OCI-LY1 (cell line): ENCODE results near the gene SLC16A3.

ENCODE experiments used
- H2AFZ ChIP-seq: fragments of 200-600 bp; sonication (generic), shearing (Covaris generic); 2 replicates; pipeline ENCODE4 v1.6.0; 2014; ENCODE audit warnings: antibody characterized with exemption, mild to moderate bottlenecking, low read length
- H3F3A ChIP-seq: fragments of 200-600 bp; sonication (generic), shearing (Covaris generic); 2 replicates; pipeline ENCODE4 v1.6.0; 2014; ENCODE audit warnings: mild to moderate bottlenecking, antibody characterized with exemption, low read length, moderate library complexity; ENCODE audit not compliant: insufficient read depth
- H3K27ac ChIP-seq: fragments of 200-600 bp; sonication (generic); 2 replicates; pipeline ENCODE4 v1.5.1; 2014; ENCODE audit warnings: low read length, mixed run types, mild to moderate bottlenecking, low read depth; ENCODE audit not compliant: poor library complexity, severe bottlenecking
- H3K27me3 ChIP-seq: fragments of 200-600 bp; sonication (generic); 2 replicates; pipeline ENCODE4 v1.6.0; 2014; ENCODE audit warnings: antibody characterized with exemption, mild to moderate bottlenecking, low read length, moderate library complexity; ENCODE audit not compliant: insufficient read depth
- H3K36me3 ChIP-seq: fragments of 200-600 bp; sonication (generic); 2 replicates; pipeline ENCODE4 v1.6.1; 2014; ENCODE audit warnings: mild to moderate bottlenecking, antibody characterized with exemption, low read length, moderate library complexity, mixed read lengths; ENCODE audit not compliant: insufficient read depth
- H3K4me1 ChIP-seq: fragments of 200-600 bp; sonication (generic); 2 replicates; pipeline ENCODE4 v1.5.1; 2014; ENCODE audit warnings: mild to moderate bottlenecking, low read length, moderate library complexity; ENCODE audit not compliant: insufficient read depth, severe bottlenecking
- H3K4me2 ChIP-seq: fragments of 200-600 bp; sonication (generic), shearing (Covaris generic); 2 replicates; pipeline ENCODE4 v1.6.1; 2014; ENCODE audit warnings: low read length
- H3K4me3 ChIP-seq: fragments of 200-600 bp; sonication (generic); 2 replicates; pipeline ENCODE4 v1.5.1; 2014; ENCODE audit warnings: low read length, low read depth, mild to moderate bottlenecking, mixed read lengths; ENCODE audit not compliant: poor library complexity, severe bottlenecking
- H3K79me2 ChIP-seq: fragments of 200-600 bp; shearing (Covaris generic); 2 replicates; pipeline ENCODE4 v1.6.1; 2016; ENCODE audit warnings: mixed run types, low read length, mixed read lengths; ENCODE audit not compliant: insufficient read depth
- H3K9ac ChIP-seq: fragments of 200-600 bp; sonication (generic), shearing (Covaris generic); 2 replicates; pipeline ENCODE4 v1.6.1; 2014; ENCODE audit warnings: mild to moderate bottlenecking, low read length, mixed read lengths
- H3K9me2 ChIP-seq: fragments of 200-600 bp; sonication (generic), shearing (Covaris generic); 2 replicates; pipeline ENCODE4 v1.6.1; 2014; ENCODE audit warnings: low read depth, mild to moderate bottlenecking, low read length, mixed read lengths
- H3K9me3 ChIP-seq: fragments of 200-600 bp; shearing (Covaris generic); 2 replicates; pipeline ENCODE4 v1.6.1; 2014; ENCODE audit warnings: low read length, mixed read lengths
- H4K20me1 ChIP-seq: fragments of 200-600 bp; sonication (generic), shearing (Covaris generic); 2 replicates; pipeline ENCODE4 v1.6.0; 2016; ENCODE audit warnings: mild to moderate bottlenecking, low read length; ENCODE audit not compliant: insufficient read depth
- EZH2 ChIP-seq: fragments of 200-600 bp; sonication (generic), shearing (Covaris generic); IDR thresholded peaks from 2 replicates; pipeline ENCODE4 v1.8.0; 2017; ENCODE audit warnings: borderline replicate concordance, mixed run types, mild to moderate bottlenecking, antibody characterized with exemption, low read length, moderate library complexity, mixed read lengths
- TF ChIP-seq, protein P1 (sequence below): fragments of 200-600 bp; sonication (generic), shearing (Covaris generic); IDR thresholded peaks from 2 replicates; pipeline ENCODE4 v1.5.1; 2017; ENCODE audit warnings: mild to moderate bottlenecking, antibody characterized with exemption, low read length, moderate library complexity, mixed read lengths

SLC16A3 gene

DNA sequence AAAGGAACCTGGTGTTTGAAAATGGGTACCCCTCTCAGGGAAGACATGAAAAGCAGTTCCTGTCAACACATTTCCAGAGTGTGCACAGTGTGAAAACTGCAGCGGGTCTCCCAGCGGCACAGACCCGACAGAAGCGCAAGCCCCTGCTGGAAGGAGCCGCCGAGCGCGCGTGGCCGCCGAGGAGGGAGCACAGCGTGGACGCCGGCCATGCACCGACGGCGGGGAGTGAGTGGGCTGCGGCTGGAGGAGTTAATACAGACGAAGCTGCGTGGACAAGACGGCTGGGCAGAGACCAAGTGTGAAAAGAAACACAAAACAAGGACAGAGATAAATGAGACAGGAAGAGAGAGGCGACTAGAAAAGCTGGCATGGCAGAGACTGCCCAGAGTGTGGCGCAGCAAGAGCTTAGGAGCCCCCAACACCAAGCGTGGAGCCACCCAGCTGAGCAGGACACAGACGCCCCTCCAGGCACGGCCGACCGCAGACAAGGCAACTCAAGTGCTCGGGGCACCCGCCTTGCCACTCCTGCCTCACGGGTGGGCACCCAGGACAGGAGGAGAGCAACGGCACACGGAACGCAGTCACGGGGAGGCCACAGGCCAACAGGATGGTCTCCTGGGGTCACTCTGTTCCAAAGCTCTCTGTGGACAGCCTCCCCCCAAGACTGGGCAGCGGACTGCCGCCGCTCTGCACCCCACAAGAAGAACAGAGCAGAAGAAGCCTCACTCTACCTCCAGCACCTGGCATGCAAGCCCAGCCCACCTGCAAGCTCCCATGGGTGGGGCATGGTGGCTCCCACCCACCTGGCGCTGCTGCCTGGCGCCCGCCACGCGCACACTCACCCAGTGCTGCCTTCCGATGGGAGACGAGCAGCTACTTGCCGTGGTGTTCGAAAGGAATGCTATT, 16.5 kb downstream of the SLC16A3 start:
- no peaks in the 10 kb centered on the region for H4K20me1 ChIP-seq
- H2AFZ ChIP-seq = no peak overlapping the region
- H3F3A ChIP-seq = no peaks in the 10 kb centered on the region
- H3K79me2 ChIP-seq = no peaks in the 10 kb centered on the region
- no peak overlapping the region for H3K4me2 ChIP-seq
- H3K9me2 ChIP-seq = no peaks in the 10 kb centered on the region
- TF ChIP-seq, protein P1, sequence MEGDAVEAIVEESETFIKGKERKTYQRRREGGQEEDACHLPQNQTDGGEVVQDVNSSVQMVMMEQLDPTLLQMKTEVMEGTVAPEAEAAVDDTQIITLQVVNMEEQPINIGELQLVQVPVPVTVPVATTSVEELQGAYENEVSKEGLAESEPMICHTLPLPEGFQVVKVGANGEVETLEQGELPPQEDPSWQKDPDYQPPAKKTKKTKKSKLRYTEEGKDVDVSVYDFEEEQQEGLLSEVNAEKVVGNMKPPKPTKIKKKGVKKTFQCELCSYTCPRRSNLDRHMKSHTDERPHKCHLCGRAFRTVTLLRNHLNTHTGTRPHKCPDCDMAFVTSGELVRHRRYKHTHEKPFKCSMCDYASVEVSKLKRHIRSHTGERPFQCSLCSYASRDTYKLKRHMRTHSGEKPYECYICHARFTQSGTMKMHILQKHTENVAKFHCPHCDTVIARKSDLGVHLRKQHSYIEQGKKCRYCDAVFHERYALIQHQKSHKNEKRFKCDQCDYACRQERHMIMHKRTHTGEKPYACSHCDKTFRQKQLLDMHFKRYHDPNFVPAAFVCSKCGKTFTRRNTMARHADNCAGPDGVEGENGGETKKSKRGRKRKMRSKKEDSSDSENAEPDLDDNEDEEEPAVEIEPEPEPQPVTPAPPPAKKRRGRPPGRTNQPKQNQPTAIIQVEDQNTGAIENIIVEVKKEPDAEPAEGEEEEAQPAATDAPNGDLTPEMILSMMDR = no peak
- TF ChIP-seq EZH2 = no peak
- no peak overlapping the region for H3K9ac ChIP-seq
- H3K36me3 ChIP-seq = peaks cover 89% of the 10 kb centered on the region
- no peaks in the 10 kb centered on the region for H3K4me1 ChIP-seq
- H3K9me3 ChIP-seq = no peaks in the 10 kb centered on the region
- no peak overlapping the region for H3K4me3 ChIP-seq
- H3K27me3 ChIP-seq = no peaks in the 10 kb centered on the region
- no peak overlapping the region for H3K27ac ChIP-seq

DNA sequence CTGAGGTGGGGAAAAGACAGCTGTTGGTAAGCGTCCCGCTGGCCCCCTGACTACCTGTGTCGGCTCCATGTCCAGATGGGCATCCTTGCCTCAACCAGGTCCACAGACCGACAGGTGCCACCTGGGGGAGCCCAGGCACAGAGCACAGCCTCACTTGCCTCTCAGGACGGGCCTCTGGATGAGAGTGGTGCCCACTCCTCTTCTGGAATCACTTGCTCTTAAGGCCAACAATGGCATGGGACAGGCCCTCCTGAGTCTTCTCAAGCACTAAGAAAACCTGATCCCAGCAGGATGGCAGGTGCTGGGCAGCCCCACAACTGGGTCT, 17.2 kb downstream of the SLC16A3 start:
- Histone ChIP-seq H3K36me3 (peaks cover 96% of the 10 kb centered on the region), H3K79me2 (no peaks in the 10 kb centered on the region), H3K9me3 (no peaks in the 10 kb centered on the region), H3K4me2 (no peak overlapping the region), H3K27me3 (no peaks in the 10 kb centered on the region), H3K4me3 (no peak overlapping the region), H3F3A (no peaks in the 10 kb centered on the region), H2AFZ (no peak overlapping the region), H3K9me2 (no peaks in the 10 kb centered on the region), H3K9ac (no peak overlapping the region), H4K20me1 (no peaks in the 10 kb centered on the region), H3K27ac (no peak overlapping the region), H3K4me1 (no peaks in the 10 kb centered on the region)
- TF ChIP-seq EZH2 = no peak
- TF ChIP-seq, protein P1 = no peak

DNA sequence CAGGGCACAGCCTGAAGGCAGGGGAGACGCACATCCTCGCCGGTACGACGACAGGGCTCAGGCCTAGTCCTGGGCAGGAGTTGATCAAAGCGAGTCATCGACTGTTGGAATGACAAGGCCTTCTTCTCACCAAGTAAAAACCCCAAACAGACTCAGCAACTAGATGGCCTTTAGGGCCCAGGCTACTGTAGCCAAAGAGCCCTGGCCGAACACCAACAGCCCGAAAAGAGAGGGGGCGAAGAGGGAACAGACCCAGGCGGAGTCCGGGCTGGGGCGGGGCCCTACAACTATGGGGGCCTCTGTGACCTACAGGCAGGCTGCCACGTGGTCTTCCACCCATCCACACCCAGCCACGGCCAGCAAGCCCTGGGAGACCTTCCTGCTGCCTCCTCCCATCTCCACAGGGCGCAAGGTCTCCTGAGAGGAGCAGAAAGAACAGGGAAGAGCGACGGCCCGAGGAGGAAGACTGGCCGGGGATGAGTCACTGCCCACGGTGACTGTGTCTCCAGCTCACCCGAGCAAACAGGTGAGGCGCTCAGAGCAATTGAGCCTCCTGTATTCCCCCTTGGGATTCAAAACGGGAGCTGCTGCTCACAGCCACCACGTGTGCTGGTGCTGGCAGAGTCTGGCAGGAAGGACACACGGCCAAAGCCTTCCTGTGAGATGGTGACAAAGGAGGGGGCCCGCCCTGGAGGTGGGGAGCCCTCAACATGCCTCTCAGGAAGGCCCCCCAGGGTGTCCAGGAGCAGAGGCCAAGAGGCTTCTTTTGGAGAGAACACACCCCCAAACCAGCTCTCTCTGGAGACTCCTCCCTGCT, 17.7 kb downstream of the SLC16A3 start:
- H3K79me2 ChIP-seq = no peaks in the 10 kb centered on the region
- H3K4me2 ChIP-seq = no peak overlapping the region
- no peak for TF ChIP-seq EZH2
- TF ChIP-seq, protein P1 = no peak
- no peaks in the 10 kb centered on the region for H3F3A ChIP-seq
- peaks cover 97% of the 10 kb centered on the region for H3K36me3 ChIP-seq
- no peaks in the 10 kb centered on the region for H4K20me1 ChIP-seq
- no peak overlapping the region for H3K27ac ChIP-seq
- H3K9me2 ChIP-seq = no peaks in the 10 kb centered on the region
- H3K4me1 ChIP-seq = no peaks in the 10 kb centered on the region
- no peak overlapping the region for H2AFZ ChIP-seq
- H3K27me3 ChIP-seq = no peaks in the 10 kb centered on the region
- H3K9me3 ChIP-seq = no peaks in the 10 kb centered on the region
- H3K9ac ChIP-seq = no peak overlapping the region
- no peak overlapping the region for H3K4me3 ChIP-seq
